GM10266 (cell line): ENCODE measurements around the gene GPR137B.
"Not testable (repeated sequence)": the region's sequence is repeated elsewhere in the genome, so short reads cannot be mapped to it uniquely, and the experiment has no call there.

Experiments
- DNase-seq: peaks from one replicate; pipeline ENCODE4 v3.0.0; 2012; ENCODE audit errors: extremely low spot score
- TF ChIP-seq, protein P1 (sequence below): IDR thresholded peaks from 2 replicates; pipeline ENCODE4 v1.5.1; 2012; ENCODE audit warnings: mild to moderate bottlenecking, low read depth; ENCODE audit not compliant: control insufficient read depth, insufficient read depth; ENCODE audit errors: missing control alignments

Gene GPR137B

DNA sequence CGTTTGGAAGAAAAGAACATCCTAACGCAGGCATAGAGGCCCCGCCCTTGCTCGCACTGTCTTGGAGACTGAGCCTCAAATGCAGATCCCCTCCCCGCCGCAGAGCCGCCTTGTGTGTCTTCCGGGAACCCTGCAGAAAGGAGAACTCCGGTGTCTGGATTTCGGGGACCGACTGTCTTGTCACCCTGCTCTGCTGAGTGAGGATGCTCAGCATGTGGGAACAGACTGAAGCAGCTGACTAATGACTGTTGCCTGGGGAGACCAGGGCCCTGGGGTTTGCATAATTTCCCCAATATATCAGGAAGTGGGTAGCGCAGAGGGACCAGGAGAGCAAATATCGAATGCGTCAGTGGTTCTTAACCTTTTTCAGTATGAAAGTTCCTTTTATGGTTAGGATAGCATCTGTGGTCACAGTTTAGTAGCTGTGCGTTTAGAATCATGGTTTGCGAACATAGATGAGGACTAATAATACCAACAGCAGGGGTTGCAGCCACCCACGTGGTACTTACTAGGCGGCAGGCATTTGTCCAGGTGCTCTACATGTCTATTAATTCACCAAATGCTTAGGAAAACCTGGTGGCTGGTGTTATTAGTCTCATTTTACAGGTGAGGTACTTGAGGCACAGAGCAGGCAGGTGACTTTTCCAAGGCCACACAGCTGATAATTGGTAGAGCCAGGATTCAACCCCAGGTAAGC lies 14.3 kb downstream of the GPR137B start:
- peak; percentile 91 for DNase-seq
- TF ChIP-seq, protein P1, sequence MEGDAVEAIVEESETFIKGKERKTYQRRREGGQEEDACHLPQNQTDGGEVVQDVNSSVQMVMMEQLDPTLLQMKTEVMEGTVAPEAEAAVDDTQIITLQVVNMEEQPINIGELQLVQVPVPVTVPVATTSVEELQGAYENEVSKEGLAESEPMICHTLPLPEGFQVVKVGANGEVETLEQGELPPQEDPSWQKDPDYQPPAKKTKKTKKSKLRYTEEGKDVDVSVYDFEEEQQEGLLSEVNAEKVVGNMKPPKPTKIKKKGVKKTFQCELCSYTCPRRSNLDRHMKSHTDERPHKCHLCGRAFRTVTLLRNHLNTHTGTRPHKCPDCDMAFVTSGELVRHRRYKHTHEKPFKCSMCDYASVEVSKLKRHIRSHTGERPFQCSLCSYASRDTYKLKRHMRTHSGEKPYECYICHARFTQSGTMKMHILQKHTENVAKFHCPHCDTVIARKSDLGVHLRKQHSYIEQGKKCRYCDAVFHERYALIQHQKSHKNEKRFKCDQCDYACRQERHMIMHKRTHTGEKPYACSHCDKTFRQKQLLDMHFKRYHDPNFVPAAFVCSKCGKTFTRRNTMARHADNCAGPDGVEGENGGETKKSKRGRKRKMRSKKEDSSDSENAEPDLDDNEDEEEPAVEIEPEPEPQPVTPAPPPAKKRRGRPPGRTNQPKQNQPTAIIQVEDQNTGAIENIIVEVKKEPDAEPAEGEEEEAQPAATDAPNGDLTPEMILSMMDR, result no peak

DNA sequence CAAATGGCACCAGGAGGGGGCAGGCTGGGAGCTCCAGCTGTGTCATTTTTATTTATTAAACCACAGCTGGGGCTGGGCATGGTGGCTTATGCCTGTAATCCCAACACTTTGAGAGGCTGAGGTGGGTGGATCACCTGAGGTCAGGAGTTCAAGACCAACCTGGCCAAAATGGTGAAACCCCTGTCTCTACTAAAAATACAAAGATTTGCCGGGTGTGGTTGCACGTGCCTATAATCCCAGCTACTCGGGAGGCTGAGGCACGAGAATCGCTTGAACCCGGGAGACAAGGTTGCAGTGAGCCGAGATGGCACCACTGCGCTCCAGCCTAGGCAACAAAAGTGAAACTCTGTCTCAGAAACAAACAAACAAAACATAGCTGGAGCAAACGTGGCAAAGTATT lies 15.7 kb downstream of the GPR137B start:
- not testable (repeated sequence) for DNase-seq

DNA sequence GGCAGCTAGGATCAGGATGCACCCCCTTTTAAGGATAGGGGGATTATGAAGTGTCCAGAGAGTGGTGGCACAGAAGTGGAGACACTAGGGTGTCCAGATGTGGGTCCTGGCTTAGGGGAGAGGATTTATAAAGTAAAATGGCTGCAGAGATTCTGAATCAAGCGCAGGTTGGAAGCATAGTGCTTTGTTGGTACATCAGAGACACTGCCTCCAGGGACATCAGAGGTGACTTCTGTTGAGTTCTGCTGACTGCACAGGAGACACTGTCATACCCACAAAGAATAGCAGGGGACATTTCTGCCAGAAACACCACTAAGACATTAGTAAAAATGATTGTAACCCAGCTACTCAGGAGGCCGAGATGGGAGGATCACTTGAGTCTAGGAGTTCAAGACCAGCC lies 16.4 kb downstream of the GPR137B start:
- DNase-seq, result no peak
- TF ChIP-seq, protein P1, result no peak

DNA sequence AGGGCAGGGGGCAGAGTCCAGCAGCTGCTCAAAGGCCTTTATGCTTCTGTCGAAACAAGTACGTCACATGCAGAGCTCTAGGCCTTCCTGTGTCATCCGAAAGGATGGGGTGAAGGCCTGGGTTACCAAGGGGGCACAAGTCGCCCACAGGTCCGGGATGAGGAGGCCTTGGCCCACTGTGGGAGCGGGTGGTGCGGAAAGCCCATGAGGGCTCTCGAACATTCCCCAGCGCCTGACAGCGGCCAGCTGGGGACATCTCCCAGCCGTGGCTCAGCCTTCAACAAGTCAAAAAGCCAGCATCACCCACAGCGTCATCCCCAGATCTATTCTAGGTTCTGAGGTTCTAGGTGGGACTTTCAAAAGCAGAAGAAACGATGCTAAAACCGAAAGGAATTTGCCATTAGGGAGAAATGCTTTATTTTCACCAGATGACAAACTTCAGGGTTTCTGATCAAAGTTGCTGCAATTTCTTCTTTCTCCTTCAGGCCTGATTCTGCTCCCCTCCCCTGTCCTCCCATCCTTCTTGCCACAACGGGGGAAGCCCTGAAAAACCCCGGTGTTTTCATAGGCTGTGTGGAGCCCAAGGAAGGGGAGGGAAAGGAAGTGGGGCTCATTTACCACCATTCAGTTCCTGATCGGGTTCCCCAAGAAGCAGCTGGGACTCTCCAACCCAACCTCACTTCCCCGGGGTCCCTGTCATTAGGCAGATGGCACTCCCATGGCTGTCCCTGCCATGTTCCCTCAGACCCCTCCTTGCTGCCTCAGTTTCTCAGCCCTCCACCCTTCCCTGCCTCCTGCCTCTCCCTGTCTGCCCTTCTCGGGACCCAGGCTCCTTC lies 17.6 kb downstream of the GPR137B start:
- DNase-seq, result peak; percentile 80

DNA sequence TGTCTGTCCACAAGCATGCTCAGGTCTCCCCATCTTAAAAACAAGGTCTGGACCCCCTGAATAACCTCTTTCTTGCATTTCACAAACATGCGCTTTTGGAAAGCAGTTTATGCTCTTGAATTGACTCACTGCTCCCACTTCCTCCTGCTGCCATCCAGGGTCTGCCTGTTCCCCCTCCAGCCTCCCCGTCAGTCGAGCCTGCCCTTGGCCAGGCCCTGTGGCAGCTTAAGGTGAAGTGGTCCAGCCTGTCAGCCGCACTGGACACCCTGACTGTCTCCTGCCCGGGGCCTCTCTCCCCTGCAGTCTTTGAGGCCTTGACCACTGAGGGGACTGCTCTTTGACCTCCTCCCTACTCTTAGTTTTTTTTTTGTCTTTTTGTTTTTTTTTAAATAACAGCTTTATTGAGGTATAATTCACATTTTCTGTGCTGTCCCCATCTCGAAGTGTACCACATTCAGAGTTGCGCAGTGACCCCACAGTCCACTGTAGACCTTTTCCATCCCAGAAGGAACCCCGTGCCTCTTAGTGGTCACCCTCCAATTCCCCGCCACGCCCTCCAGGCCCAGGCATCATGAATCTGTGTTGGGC lies 18.3 kb downstream of the GPR137B start:
- TF ChIP-seq, protein P1, result no peak
- no peak for DNase-seq

More for the DNA sequence above, 17.6 kb downstream of the GPR137B start:
- TF ChIP-seq, protein P1, result no peak

DNA sequence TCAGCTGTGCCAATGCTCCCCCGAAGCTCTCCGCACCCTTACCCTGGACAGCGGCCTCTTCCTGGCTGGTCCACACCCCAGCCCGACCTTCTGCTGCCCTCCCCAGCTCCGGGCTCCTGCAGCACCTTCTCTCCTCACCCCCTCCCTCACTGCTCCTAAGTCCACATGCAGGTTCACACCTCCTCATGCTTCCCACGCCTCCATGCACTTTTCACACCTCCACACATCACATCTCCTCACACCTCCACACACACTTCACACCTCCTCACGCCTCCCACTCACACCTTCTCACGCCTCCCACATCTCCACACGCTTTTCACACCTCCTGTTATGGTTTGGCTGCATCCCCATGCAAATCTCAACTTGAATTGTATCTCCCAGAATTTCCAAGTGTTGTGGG lies 18.9 kb downstream of the GPR137B start:
- DNase-seq, result no peak
- TF ChIP-seq, protein P1, result no peak

DNA sequence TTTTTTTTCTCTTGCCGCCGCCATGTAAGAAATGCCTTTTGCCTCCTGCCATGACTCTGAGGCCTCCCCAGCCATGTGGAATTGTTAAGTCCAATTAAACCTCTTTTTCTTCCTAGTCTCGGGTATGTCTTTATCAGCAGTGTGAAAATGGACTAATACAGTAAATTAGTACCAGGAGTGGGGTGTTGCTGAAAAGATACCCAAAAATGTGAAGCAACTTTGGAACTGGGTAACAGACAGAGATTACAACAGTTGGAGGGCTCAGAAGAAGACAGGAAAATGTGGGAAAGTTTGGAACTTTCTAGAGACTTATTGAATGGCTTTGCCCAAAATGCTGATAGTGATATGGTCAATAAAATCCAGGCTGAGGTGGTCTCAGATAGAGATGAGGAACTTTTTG lies 19.4 kb downstream of the GPR137B start:
- DNase-seq, result not testable (repeated sequence)
